HepG2 (cell line): ENCODE data around the gene TMEM214. TPM values are rescaled to one million over a fixed set of nuclear protein-coding genes. Genes with fewer than 3 reads are reported as not detected.

Experiments used
- BHLHE40 ChIP-seq: IDR thresholded peaks from 2 replicates; pipeline ENCODE4 v1.6.1; 2011; ENCODE audit warnings: low read length, improper control_type of control experiment
- CBX1 ChIP-seq: IDR thresholded peaks from one replicate; pipeline ENCODE4 v1.6.1; 2016; ENCODE audit warnings: antibody characterized with exemption, low read depth
- CEBPG ChIP-seq: IDR thresholded peaks from 2 replicates; pipeline ENCODE4 v1.6.1; 2016
- GZF1 ChIP-seq: sonication (generic); formaldehyde crosslinking; IDR thresholded peaks from 2 replicates; pipeline ENCODE4 v1.5.1; 2020; ENCODE audit warnings: mild to moderate bottlenecking, missing genetic modification reagents
- HNF4G ChIP-seq, 2 experiments: sonication (generic) in 1 of 2; formaldehyde crosslinking in 1 of 2; IDR thresholded peaks; 2 replicates each; pipeline versions ENCODE4 v1.4.0 to v1.6.1; 2011 to 2020; ENCODE audit warnings: borderline replicate concordance in 2 of 2, low read depth in 2 of 2, mild to moderate bottlenecking in 2 of 2, low read length in 1 of 2, missing genetic modification reagents in 1 of 2, moderate library complexity in 1 of 2
- HNRNPL ChIP-seq: fragments of 200-400 bp; formaldehyde crosslinking; IDR thresholded peaks from 2 replicates; pipeline ENCODE4 v1.6.1; 2017; ENCODE audit warnings: mild to moderate bottlenecking, low read depth, low read length
- MTF1 ChIP-seq: sonication (generic); formaldehyde crosslinking; IDR thresholded peaks from 2 replicates; pipeline ENCODE4 v1.5.0; 2020; ENCODE audit warnings: missing genetic modification reagents
- MXD4 ChIP-seq: IDR thresholded peaks from 2 replicates; pipeline ENCODE4 v1.6.1; 2016; ENCODE audit warnings: mild to moderate bottlenecking, missing biosample characterization, missing genetic modification reagents
- NFRKB ChIP-seq: fragments of 450-650 bp; IDR thresholded peaks from 2 replicates; pipeline ENCODE4 v1.6.1; 2017
- REXO4 ChIP-seq: sonication (generic); formaldehyde crosslinking; IDR thresholded peaks from 2 replicates; pipeline ENCODE4 v1.8.0; 2022; ENCODE audit warnings: missing genetic modification reagents, mild to moderate bottlenecking, borderline replicate concordance
- SAFB2 ChIP-seq: sonication (generic); formaldehyde crosslinking; IDR thresholded peaks from 2 replicates; pipeline ENCODE4 v1.5.1; 2020; ENCODE audit warnings: missing genetic modification reagents, low read depth, mild to moderate bottlenecking, borderline replicate concordance
- SKI ChIP-seq: fragments of 450-650 bp; IDR thresholded peaks from one replicate; pipeline ENCODE4 v1.6.1; 2018; ENCODE audit warnings: mild to moderate bottlenecking; ENCODE audit not compliant: partially characterized antibody
- SNRNP70 ChIP-seq: fragments of 200-400 bp; formaldehyde crosslinking; IDR thresholded peaks from 2 replicates; pipeline ENCODE4 v1.6.1; 2017; ENCODE audit warnings: mild to moderate bottlenecking, low read depth, low read length, moderate library complexity
- SP140L ChIP-seq: sonication (generic); formaldehyde crosslinking; IDR thresholded peaks from 2 replicates; pipeline ENCODE4 v1.4.0; 2020; ENCODE audit warnings: missing genetic modification reagents, borderline replicate concordance
- STAG1 ChIP-seq: sonication (generic); formaldehyde crosslinking; IDR thresholded peaks from 2 replicates; pipeline ENCODE4 v1.4.0; 2020; ENCODE audit warnings: missing genetic modification reagents
- TAF15 ChIP-seq: fragments of 200-400 bp; formaldehyde crosslinking; IDR thresholded peaks from one replicate; pipeline ENCODE4 v1.6.1; 2018; ENCODE audit warnings: mild to moderate bottlenecking, low read depth, low read length; ENCODE audit not compliant: poor library complexity, severe bottlenecking
- ZIK1 ChIP-seq: sonication (generic); formaldehyde crosslinking; IDR thresholded peaks from 2 replicates; pipeline ENCODE4 v1.5.0; 2020; ENCODE audit warnings: mild to moderate bottlenecking, low read depth, missing genetic modification reagents, borderline replicate concordance
- ZNF350 ChIP-seq: sonication (generic); formaldehyde crosslinking; IDR thresholded peaks from 2 replicates; pipeline ENCODE4 v1.4.0; 2020; ENCODE audit warnings: mild to moderate bottlenecking, low read depth, missing genetic modification reagents, borderline replicate concordance
- ZNF562 ChIP-seq: sonication (generic); formaldehyde crosslinking; IDR thresholded peaks from 2 replicates; pipeline ENCODE4 v1.8.0; 2022; ENCODE audit warnings: missing genetic modification reagents, borderline replicate concordance
- polyA plus RNA-seq, 8 experiments: library from polyadenylated mRNA; depleted of rRNA in 3 of 8; stranded (reverse) in 7 of 8; unstranded in 1 of 8; fragments of >200 nt; fragmentation: Illumina TruSeq in 4 of 8; extraction: Trizol in 4 of 8; gene quantifications; 2 replicates each; pipeline versions ENCODE4 v1.2.1 to v1.2.3, GENCODE V29; 2011 to 2016; ENCODE audit warnings: low read depth in 4 of 8, missing spikeins in 1 of 8, mixed read lengths in 1 of 8; ENCODE audit not compliant: insufficient read depth in 1 of 8
- total RNA-seq, 5 experiments: library from RNA; depleted of rRNA; stranded (reverse); fragments of >200 nt; fragmentation: Illumina TruSeq; extraction: Trizol; gene quantifications; 2 replicates each; pipeline ENCODE4 v1.2.3, GENCODE V29; 2016; ENCODE audit warnings: low read depth in 1 of 5
- TF ChIP-seq, protein P1 (sequence below): sonication (generic); formaldehyde crosslinking; IDR thresholded peaks from 2 replicates; pipeline ENCODE4 v1.5.0; 2020; ENCODE audit warnings: mild to moderate bottlenecking, missing genetic modification reagents, moderate library complexity
- TF ChIP-seq, protein P2 (sequence below): sonication (generic); formaldehyde crosslinking; IDR thresholded peaks from 2 replicates; pipeline ENCODE4 v1.5.1; 2020; ENCODE audit warnings: missing genetic modification reagents, mild to moderate bottlenecking, borderline replicate concordance
- TF ChIP-seq, protein P3 (sequence below): sonication (generic); formaldehyde crosslinking; IDR thresholded peaks from 2 replicates; pipeline ENCODE4 v1.5.0; 2020; ENCODE audit warnings: missing genetic modification reagents
- TF ChIP-seq, protein P4 (sequence below), 2 experiments: sonication (generic) in 1 of 2; formaldehyde crosslinking in 1 of 2; IDR thresholded peaks; 2 replicates each; pipeline versions ENCODE4 v1.4.0 to v1.6.1; 2018 to 2020; ENCODE audit warnings: missing genetic modification reagents in 2 of 2, borderline replicate concordance in 1 of 2, low read depth in 1 of 2, mild to moderate bottlenecking in 1 of 2, missing biosample characterization in 1 of 2

TMEM214 gene
- total and polyA plus RNA-seq, 2 of the 13 experiments (the other 11 are each of a cell fraction or from before 2014, with no cell fraction given): 58.3 to 132 TPM

DNA sequence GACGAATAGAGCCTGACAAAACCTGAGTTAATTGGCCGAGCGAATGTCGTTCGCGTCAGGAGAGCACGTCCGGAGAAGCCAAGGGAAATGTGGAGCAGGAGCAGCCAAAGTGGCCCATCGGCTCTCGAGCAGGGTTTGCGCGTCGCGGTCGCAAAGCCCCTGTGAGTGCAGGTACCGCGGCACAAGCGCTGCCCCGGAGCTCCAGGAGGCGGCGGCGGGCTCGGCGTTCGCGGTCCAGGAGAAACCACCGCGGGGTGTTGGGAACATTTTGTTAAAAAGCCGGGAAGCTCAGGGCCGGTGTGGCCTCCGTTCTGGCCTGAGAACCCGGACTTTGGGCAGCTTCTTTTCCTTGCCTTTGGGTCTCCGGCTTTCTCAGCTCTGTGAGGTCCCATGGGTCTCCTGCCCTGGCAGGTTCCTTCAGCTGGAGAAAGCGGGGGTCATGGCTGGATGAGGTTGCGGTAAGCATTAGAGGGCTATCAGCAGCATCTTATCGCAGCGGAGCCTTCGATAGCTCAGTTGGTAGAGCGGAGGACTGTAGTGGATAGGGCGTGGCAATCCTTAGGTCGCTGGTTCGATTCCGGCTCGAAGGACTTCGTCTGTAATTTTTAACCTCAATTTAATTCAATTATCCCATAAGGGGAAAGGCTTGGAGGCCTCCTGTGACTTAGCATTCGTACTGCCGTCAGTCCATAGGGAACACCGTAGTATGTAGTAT, 17.7 kb downstream of the TMEM214 start (continued):
- TF ChIP-seq, protein P1, sequence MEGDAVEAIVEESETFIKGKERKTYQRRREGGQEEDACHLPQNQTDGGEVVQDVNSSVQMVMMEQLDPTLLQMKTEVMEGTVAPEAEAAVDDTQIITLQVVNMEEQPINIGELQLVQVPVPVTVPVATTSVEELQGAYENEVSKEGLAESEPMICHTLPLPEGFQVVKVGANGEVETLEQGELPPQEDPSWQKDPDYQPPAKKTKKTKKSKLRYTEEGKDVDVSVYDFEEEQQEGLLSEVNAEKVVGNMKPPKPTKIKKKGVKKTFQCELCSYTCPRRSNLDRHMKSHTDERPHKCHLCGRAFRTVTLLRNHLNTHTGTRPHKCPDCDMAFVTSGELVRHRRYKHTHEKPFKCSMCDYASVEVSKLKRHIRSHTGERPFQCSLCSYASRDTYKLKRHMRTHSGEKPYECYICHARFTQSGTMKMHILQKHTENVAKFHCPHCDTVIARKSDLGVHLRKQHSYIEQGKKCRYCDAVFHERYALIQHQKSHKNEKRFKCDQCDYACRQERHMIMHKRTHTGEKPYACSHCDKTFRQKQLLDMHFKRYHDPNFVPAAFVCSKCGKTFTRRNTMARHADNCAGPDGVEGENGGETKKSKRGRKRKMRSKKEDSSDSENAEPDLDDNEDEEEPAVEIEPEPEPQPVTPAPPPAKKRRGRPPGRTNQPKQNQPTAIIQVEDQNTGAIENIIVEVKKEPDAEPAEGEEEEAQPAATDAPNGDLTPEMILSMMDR (CRISPR knock-in tag): peak; percentile 49
- TF ChIP-seq SAFB2 (CRISPR knock-in tag): no peak
- 0 out of 2 replicates have a peak, but pooled peaks have one; percentile 65 for TF ChIP-seq SP140L (CRISPR knock-in tag)
- no peak for TF ChIP-seq REXO4
- TF ChIP-seq, protein P2, sequence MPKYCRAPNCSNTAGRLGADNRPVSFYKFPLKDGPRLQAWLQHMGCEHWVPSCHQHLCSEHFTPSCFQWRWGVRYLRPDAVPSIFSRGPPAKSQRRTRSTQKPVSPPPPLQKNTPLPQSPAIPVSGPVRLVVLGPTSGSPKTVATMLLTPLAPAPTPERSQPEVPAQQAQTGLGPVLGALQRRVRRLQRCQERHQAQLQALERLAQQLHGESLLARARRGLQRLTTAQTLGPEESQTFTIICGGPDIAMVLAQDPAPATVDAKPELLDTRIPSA (CRISPR knock-in tag): no peak
- no peak for TF ChIP-seq TAF15
- TF ChIP-seq HNF4G (IDR thresholded peaks at IDR 0.05; ENCODE audit: borderline replicate concordance, low read depth, low read length): 0 out of 2 replicates have a peak, but pooled peaks have one; percentile 6
- TF ChIP-seq HNF4G (CRISPR knock-in tag; IDR thresholded peaks at IDR 0.05; ENCODE audit: borderline replicate concordance, low read depth): peak; percentile 27; the same call in 1 of the 2 replicates
- TF ChIP-seq CBX1: peak; percentile 85
- no peak for TF ChIP-seq MTF1 (CRISPR knock-in tag)
- TF ChIP-seq ZIK1 (CRISPR knock-in tag): no peak
- 0 out of 2 replicates have a peak, but pooled peaks have one; percentile 3 for TF ChIP-seq HNRNPL
- peak; percentile 90; the same call in 1 of the 2 replicates for TF ChIP-seq ZNF350
- TF ChIP-seq ZNF562 (CRISPR knock-in tag): peak; percentile 78; the same call in 1 of the 2 replicates
- TF ChIP-seq, protein P3, sequence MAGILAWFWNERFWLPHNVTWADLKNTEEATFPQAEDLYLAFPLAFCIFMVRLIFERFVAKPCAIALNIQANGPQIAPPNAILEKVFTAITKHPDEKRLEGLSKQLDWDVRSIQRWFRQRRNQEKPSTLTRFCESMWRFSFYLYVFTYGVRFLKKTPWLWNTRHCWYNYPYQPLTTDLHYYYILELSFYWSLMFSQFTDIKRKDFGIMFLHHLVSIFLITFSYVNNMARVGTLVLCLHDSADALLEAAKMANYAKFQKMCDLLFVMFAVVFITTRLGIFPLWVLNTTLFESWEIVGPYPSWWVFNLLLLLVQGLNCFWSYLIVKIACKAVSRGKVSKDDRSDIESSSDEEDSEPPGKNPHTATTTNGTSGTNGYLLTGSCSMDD (CRISPR knock-in tag): 0 out of 2 replicates have a peak, but pooled peaks have one; percentile 33
- no peak for TF ChIP-seq SNRNP70
- peak; percentile 35 for TF ChIP-seq SKI
- no peak for TF ChIP-seq GZF1 (CRISPR knock-in tag)
- TF ChIP-seq STAG1 (CRISPR knock-in tag): peak; percentile 48; the same call in 1 of the 2 replicates
- peak; percentile 28; the same call in 1 of the 2 replicates for TF ChIP-seq BHLHE40
- 0 out of 2 replicates have a peak, but pooled peaks have one; percentile 49 for TF ChIP-seq MXD4
- TF ChIP-seq CEBPG (CRISPR knock-in tag): peak; percentile 59
- no peak for TF ChIP-seq NFRKB
- TF ChIP-seq, protein P4, sequence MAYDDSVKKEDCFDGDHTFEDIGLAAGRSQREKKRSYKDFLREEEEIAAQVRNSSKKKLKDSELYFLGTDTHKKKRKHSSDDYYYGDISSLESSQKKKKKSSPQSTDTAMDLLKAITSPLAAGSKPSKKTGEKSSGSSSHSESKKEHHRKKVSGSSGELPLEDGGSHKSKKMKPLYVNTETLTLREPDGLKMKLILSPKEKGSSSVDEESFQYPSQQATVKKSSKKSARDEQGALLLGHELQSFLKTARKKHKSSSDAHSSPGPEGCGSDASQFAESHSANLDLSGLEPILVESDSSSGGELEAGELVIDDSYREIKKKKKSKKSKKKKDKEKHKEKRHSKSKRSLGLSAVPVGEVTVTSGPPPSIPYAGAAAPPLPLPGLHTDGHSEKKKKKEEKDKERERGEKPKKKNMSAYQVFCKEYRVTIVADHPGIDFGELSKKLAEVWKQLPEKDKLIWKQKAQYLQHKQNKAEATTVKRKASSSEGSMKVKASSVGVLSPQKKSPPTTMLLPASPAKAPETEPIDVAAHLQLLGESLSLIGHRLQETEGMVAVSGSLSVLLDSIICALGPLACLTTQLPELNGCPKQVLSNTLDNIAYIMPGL (CRISPR knock-in tag; IDR thresholded peaks at IDR 0.05; ENCODE audit: borderline replicate concordance in 1 of 2, low read depth in 1 of 2): peak; percentile 99 to 100
